ENCODE data around the gene HUS1.

- TF ChIP-seq, protein P1, sequence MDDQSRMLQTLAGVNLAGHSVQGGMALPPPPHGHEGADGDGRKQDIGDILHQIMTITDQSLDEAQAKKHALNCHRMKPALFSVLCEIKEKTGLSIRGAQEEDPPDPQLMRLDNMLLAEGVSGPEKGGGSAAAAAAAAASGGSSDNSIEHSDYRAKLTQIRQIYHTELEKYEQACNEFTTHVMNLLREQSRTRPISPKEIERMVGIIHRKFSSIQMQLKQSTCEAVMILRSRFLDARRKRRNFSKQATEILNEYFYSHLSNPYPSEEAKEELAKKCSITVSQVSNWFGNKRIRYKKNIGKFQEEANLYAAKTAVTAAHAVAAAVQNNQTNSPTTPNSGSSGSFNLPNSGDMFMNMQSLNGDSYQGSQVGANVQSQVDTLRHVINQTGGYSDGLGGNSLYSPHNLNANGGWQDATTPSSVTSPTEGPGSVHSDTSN (IDR thresholded peaks at IDR 0.05), result no peak
- TF ChIP-seq ZFP36 (IDR thresholded peaks at IDR 0.05; ENCODE audit: borderline replicate concordance, partially characterized antibody) (no peak), CTCF (IDR thresholded peaks at IDR 0.05) (no peak)
These were observed 11.2 kb upstream of the HUS1 start for GRCh38 chr7:47990592-47990991.

All from A549 (cell line).